CD4-positive, alpha-beta T cell treated with Interleukin-4 for 4 hours (primary cell): ENCODE data around the gene RBM28.
"Not testable (repeated sequence)": the region's sequence is repeated elsewhere in the genome, so short reads cannot be mapped to it uniquely, and the experiment has no call there.

Experiments used
- DNase-seq: peaks from one replicate; pipeline ENCODE4 v3.0.0-alpha.2; 2020

The RBM28 gene

GRCh38 chr7:128347647-128348097 is 4.0 kb upstream of the RBM28 start:
- peak; percentile 23 for DNase-seq

- DNase-seq = no peak
These were observed 695 bp upstream of the RBM28 start for GRCh38 chr7:128344431-128344774.

GRCh38 chr7:128341733-128342132 is 2.0 kb downstream of the RBM28 start:
- DNase-seq = no peak

- DNase-seq = no peak
These were observed 8.0 kb downstream of the RBM28 start for GRCh38 chr7:128335730-128336129.

GRCh38 chr7:128324368-128324680 is 19.4 kb downstream of the RBM28 start:
- no peak for DNase-seq

- no peak for DNase-seq
These were observed 20.0 kb downstream of the RBM28 start for GRCh38 chr7:128323459-128324367.

GRCh38 chr7:128323040-128323439 is 20.7 kb downstream of the RBM28 start:
- no peak for DNase-seq

GRCh38 chr7:128322040-128322643 is 21.6 kb downstream of the RBM28 start:
- DNase-seq = peak; percentile 49

GRCh38 chr7:128321044-128321422 is 22.7 kb downstream of the RBM28 start:
- DNase-seq = peak; percentile 27

- DNase-seq = no peak
These were observed 25.0 kb downstream of the RBM28 start for GRCh38 chr7:128318691-128319090.

- DNase-seq = no peak
These were observed 32.7 kb downstream of the RBM28 start for GRCh38 chr7:128311013-128311412.

GRCh38 chr7:128310499-128310898 is 33.2 kb downstream of the RBM28 start:
- no peak for DNase-seq

GRCh38 chr7:128309976-128310375 is 33.7 kb downstream of the RBM28 start:
- no peak for DNase-seq

- DNase-seq = no peak
These were observed 34.6 kb downstream of the RBM28 start for GRCh38 chr7:128309124-128309523.

GRCh38 chr7:128307061-128307460 is 36.6 kb downstream of the RBM28 start:
- no peak for DNase-seq

- DNase-seq = no peak
These were observed 39.5 kb downstream of the RBM28 start for GRCh38 chr7:128304212-128304611.

GRCh38 chr7:128303643-128304042 is 40.1 kb downstream of the RBM28 start:
- DNase-seq = no peak

- DNase-seq = no peak
These were observed 40.6 kb downstream of the RBM28 start for GRCh38 chr7:128303133-128303532.

- no peak for DNase-seq
These were observed 41.6 kb downstream of the RBM28 start for GRCh38 chr7:128302139-128302538.

- no peak for DNase-seq
These were observed 44.5 kb downstream of the RBM28 start for GRCh38 chr7:128299109-128299607.

- not testable (repeated sequence) for DNase-seq
These were observed 45.7 kb downstream of the RBM28 start for GRCh38 chr7:128298004-128298403.

GRCh38 chr7:128287556-128287955 is 56.2 kb downstream of the RBM28 start:
- no peak for DNase-seq

GRCh38 chr7:128284102-128284501 is 59.6 kb downstream of the RBM28 start:
- no peak for DNase-seq

- no peak for DNase-seq
These were observed 61.9 kb downstream of the RBM28 start for GRCh38 chr7:128281605-128282380.
